HG03066 (cell line): ENCODE measurements around the gene PSME2.
"Not testable (repeated sequence)": the region's sequence is repeated elsewhere in the genome, so short reads cannot be mapped to it uniquely, and the experiment has no call there.

Experiments
- ATAC-seq: cut with Tn5 transposase; IDR thresholded peaks from one replicate; pipeline ENCODE4 v1.9.1; 2021; ENCODE audit warnings: low read depth; ENCODE audit not compliant: unreplicated experiment

The PSME2 gene

DNA sequence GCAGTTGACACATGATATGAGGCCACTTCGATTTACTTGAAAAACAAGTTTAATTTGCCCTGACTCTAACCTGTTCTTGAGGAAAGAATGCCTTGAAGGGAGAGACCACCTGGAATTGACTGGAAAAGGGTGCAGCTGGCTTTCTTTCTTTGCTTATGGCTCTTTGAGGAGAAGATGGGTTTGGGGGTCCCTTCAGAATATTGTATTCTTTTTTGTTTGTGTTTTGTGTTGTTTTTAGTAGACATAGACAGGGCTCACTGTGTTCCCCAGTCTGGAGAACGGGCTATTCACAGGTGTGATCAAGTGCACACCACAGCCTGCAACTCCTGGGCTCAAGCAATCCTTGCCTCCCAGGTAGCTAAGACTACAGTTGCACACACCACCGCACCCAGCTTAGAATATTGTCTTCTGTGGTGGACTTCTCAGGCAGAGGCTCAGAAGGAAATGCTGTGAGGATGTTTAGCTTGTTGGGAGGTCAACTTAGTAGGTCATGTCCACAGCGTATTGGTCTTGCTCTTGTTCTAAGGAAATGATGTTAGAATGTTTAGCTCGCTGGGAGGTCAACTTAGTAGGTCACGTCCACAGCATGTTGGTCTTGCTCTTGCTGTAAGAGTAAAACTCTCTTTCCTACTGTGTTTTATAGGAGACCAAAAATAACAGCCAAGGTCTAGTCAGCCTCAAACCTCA lies 30.1 kb downstream of the PSME2 start:
- no peak for ATAC-seq

DNA sequence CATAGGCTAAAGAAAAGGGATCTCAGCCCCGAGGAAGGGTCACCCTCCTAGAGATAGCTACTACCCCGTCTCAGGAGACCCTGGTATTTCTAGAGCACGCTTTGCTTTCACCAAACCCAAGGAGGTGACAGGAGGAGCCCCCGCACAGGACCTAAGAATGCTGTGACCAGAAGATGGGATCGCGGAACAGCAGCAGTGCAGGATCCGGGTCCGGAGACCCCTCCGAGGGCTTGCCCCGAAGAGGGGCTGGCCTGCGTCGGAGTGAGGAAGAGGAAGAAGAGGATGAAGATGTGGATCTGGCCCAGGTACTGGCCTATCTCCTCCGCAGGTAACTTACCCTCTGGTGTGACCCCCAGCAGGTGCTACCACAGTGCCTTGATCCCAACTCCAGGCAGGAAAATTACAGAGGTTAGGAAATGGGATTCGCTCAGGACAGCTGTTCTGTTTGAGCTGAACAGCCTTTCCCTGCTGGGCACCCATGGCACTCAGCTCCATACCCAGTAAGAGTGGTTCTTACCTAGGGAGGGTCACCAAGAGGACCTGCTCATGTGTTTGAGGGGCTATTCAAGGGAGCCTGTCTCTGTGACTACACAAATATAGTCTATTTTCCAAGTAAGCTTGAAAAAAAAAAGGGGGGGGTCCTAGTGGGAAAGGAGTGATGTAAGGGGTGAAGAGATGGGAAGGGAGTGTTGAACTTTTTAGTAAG lies 30.8 kb downstream of the PSME2 start:
- no peak for ATAC-seq

DNA sequence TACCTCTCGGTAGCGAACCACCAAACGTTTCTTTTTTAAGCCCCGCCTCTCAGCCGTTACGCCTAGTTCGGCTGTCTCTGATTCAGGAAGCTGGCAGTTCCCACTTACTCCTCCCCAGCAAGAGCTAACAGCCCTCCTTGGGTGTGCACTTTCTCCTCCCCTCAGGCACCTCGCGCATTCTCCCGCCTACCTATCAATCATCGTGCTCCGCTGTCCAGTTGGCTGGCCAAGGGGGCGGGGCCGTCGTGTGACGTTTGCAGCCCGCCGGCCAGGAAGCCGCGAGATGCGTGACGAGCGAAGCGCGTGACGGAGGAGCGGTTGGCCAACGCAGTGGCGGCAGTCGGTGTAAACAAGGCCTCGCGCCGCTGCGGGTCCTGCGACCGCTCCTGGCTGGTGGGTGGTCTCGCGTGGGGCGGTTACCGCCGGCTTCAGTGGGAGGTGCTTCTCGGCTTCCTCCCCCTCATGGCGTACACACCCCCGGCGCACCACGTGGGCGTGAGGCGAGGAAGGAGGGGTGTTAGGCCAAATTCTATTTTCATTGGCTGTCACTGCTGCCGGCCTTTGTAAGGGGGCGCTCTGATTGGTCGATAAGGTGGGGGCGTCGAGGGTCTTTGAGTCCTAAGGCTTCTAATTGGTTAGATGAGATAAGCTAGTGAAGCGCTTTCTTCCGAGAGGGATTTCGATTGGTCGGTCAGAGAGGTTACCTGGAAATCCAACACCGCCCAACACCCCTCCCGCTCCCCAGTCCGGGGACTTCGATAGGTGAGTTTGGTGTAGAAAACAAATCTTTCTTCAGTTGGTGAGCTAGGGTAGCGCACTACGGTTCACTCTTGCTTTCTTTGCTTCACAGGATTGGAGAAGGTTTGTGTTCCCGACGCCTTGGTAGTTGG lies 31.6 kb downstream of the PSME2 start, which contains the start of the genes DCAF11 and NRL:
Gene DCAF11, plus strand, starts transcription at position 246 of the 890 bp plus-strand sequence. CDS start 818 bp downstream, outside the sequence.
Gene NRL, minus strand, starts transcription at position 418 of the 890 bp plus-strand sequence. CDS start 32,101 bp downstream, outside the sequence.
- peak; percentile 87 for ATAC-seq

DNA sequence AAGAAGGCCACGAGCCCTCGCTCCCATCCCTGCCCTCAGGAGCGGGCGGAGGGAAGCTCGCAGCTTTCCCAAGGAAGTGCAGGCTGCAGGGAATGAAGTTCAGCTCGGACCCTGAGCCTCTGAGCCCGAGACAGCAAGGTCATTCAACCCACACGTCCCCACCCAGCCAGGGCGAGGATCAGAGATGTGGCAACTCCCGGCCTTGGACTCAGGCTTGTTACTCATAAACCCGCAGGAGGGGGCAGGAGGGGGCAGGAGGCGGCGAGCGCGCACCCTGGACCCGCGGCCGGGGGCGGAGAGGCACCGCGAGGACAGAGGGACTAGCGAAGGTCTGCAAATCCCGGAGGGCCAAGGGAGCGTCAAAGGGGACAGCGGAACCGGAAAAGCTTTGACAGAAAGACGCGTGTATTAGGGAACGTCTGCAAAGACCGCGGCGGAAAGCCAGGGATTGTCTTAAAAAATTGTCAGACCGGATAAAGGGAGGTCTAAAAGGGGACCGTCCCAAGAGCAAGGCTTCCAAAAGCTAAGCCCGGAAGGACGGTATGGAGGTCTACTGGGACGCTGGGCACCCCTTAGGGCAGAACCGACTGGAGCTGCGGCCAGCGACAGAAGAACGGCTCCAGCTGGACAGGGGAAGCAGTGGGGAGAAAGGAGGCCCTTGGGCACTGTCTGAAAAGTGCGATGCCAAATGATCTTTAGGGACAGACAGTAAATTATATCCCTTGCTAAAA lies 32.4 kb downstream of the PSME2 start:
- ATAC-seq: peak; percentile 34

DNA sequence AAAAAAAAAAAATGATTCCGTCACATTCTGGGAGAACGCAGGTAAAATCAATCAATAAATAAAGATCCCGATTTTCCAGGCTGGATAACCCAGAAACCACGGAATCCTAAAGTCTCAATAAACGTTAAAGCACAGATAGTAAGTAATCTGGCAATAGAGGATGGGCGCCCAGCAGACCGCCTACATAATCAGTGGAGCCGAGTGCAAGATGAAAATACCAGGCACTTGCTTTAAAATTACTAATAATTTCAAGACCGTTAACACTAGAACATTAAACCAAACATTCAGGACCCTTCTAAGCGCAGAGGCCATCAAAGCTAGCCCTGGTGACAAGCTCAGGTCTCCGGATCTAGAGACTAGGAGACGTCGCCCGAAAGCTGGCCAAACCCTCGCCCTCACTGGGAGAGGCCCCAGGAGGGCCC lies 33.0 kb downstream of the PSME2 start:
- ATAC-seq: no peak

DNA sequence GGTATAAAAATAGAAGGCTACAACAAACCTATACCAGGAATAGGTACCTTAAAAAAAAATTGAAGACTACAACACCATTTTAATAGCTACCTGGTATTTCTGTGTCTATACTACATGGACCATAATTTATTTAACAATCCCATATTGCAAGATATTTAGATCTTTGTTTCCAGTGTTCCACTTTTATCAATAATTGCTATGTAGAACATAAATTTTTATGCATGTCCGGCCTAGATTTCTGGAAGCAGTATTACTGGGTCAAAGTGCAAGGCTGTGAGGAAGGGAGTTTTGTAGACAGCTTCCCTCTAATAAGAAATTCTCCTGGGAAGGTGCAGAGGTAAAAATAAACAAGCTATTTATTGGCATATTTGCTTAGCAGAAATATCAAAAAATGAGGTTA lies 35.9 kb downstream of the PSME2 start:
- no peak for ATAC-seq

DNA sequence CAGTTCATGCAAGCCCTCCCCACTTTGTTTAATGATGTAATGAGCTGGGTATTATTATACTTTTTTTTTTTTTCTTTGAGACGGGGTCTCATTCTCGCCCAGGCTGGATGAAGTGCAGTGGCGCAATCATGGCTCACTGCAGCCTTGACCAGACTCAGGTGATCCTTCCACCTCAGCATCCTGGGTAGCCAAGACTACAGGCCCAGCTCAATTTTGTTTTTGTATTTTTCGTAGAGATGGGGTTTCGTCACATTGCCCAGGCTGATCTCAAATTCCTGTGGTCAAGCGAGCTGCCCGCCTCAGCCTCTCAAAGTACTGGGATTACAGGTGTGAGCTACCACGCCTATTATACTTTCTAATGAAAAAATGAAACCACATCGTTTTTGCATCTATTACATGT lies 36.4 kb downstream of the PSME2 start:
- ATAC-seq: no peak

DNA sequence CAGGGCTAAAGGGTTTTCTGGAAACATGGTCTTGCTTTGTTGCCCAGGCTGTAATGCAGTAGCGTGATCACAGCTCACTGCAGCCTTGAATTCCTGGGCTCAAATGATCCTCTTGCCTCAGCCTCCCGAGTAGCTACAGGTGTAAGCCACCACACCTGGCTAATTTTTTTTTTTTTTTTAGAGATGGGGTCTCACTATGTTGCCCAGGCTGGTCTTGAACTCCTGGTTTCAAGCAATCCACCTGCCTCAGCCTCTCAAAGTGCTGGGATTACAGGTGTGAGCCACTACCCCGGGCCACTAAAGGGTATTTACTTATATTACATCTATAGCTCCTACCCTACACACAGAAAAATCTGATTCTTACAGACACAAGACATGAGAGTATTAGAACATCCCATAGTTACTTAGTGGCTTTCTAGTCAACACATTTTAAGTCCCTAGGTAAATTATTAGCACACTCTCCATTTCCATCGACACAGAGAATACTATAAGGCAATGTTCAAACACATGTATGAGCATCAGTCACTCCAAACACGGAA lies 38.0 kb downstream of the PSME2 start:
- ATAC-seq: no peak

DNA sequence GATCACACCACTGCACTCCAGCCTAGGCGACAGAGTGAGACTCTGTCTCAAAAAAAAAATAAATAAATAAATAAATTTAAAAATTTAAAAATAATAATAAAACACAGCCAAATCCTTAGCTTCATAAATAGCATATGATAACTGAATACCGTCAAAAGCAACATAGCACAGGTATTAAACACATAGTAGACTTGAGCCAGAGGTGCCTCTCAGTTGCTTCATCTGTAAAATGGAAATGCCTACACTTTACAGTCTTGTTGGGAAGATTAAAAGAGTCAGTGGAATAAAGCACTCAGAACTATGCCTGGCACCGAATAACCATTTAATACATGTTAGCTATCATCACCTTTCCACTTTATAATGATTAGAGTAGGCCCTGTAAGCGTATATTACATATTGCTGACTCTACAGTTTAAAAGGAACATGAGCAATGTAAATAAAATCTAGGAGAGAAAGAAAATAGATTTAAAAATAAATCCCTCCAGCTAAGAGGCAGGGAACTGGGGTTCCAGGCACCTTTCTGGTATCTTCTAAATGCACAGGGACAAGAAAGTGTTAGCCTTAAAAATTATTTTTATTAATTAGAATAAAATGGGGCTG lies 39.6 kb downstream of the PSME2 start:
- no peak for ATAC-seq

DNA sequence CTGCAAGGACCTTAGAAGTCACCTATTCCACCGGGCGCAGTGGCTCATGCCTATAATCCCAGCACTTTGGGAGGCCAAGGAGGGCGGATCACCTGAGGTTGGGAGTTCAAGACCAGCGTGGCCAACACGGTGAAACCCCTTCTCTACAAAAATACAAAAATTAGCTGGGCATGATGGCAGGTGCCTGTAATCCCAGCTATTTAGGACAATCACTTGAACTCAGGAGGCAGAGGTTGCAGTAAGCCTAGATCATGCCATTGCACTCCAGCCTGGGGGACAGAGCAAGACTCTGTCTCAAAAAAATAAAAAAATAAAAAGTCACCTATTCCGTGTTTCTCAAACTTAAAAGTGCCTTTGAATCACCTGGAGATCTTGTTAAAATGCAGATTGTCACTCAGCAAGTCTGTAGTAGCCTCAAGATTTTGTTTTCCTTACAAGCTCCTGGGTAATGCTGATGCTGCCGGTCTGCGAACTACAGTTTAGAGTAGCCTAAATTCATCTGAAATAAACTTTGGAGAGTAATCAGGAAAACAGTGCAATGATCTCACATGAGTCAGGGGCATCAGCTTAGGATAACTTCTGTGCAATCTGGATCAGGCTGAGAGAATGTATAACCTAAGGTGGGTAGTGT lies 40.7 kb downstream of the PSME2 start:
- not testable (repeated sequence) for ATAC-seq

DNA sequence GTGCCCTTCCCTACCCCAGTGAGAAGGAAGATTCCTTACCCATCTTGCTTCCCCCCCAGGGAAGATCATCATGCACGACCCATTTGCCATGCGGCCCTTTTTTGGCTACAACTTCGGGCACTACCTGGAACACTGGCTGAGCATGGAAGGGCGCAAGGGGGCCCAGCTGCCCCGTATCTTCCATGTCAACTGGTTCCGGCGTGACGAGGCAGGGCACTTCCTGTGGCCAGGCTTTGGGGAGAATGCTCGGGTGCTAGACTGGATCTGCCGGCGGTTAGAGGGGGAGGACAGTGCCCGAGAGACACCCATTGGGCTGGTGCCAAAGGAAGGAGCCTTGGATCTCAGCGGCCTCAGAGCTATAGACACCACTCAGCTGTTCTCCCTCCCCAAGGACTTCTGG lies 43.0 kb downstream of the PSME2 start:
- ATAC-seq: no peak

DNA sequence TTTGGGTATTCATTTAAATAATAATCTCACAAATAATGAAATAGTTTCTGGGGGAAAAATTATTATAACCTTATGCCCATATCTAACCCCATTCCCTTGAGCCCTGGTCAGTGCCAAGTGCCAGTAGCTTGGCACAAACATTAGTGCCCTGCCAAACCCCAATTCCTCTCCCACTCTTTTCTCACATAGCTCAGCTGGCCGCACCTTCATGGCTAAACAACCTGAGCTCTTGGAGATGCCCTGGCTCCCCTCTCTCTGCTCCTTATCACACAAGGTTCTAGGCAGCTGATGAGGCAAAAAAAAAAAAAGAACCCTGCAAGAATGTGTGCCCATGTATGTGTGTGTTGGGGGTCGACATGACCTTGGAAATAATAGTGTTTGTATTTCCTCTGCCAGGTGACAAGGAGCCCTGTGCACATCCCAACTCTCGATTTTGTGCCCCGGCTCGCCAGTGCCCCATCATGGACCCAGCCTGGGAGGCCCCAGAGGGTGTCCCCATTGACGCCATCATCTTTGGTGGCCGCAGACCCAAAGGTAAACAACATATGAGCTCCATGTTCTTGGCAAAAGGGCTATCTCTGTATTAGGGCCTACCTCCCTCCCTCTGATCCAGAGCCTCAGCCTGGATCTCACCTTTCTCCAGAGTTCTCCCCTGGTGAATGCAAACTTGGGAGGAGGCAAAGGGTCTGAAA lies 43.9 kb downstream of the PSME2 start:
- no peak for ATAC-seq

DNA sequence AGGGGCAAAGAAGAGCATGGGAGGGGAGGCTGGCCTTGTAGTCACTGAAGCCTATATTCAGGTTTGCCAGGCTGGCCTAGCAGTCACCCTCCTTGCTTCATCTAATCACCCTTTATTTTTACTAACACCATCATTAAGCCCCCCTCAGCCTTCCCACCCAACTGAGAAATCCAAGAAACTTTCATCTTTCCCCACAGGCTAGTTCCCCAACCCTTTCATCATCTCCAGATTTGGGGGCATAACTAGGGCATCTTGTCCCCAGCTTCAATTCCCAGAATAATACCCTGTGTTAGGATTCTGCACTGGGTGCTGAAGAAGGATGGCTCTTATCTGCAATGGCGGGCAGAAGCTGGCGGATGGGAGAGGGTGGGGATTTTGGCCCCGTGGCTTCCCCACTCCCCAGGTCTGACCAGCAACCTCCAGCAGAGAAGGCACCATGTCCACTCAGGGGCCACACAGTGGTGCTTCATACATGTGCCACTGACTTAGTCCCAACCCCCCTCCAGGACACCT lies 45.4 kb downstream of the PSME2 start:
- no peak for ATAC-seq

DNA sequence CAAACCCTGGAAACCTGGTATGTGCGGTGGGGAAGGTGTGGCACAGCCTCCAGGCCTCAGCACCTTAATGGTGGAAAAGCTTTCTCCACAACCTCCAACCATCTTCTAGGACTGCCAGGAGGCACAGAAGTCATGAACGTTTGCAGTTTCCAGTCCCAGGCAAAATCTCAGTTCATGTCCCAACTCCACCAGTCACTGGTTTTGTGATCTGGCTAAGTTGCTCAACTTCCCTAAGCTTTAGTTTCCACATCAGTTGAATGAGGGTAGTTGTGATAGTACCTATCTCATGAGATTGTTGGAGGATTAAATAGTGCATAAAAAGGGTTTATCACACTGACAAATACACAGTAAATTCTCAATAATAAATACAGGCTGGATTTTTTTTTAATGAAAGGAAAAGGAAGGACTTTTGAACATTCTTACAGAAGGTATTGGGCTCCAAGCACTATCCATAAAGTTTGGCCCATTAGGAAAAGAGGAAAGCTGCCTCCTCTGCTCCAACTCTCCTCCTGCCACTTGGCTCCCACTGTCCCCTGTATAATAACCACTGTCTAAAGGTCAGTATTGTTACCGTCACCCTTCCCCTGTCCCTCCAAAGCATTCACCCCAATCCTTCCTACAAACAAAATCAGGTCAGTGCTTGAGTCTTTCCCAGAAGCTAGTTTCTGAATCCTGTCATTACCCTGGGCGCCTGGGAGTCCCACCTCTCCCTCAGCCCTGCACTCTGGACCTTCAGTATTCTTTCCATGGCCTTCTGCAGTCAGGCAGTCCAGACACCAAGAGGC lies 46.0 kb downstream of the PSME2 start:
- no peak for ATAC-seq

DNA sequence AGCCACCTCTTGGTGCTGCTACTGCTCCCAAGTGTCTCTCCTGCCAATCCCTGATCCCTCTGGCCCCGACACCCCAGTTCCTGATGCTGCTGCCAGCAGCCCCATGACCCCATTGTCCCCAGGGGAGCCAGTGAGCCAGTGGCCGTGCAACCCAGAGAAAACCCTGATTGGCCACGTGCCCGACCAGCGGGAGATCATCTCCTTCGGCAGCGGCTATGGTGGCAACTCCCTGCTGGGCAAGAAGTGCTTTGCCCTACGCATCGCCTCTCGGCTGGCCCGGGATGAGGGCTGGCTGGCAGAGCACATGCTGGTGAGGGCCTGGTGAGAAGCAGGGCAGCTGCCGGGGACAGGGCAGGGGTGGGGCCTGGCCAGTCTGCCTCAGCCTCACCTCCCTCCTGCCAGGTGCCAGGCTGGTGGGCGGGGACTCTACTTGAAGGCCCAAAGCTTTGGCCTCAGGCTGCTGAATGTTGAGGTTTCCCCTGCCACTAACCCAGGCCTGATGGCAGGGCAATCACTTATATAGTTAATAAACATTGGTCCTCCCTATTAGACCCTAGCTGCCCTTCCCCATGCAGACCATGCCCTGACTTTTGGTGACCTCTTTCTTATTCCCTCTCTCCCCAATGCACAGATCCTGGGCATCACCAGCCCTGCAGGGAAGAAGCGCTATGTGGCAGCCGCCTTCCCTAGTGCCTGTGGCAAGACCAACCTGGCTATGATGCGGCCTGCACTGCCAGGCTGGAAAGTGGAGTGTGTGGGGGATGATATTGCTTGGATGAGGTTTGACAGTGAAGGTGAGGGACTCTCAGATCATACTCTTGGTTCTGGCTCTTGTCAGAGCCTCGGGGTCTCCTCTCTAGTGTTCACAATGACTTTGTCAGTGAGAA lies 47.2 kb downstream of the PSME2 start:
- ATAC-seq: no peak

DNA sequence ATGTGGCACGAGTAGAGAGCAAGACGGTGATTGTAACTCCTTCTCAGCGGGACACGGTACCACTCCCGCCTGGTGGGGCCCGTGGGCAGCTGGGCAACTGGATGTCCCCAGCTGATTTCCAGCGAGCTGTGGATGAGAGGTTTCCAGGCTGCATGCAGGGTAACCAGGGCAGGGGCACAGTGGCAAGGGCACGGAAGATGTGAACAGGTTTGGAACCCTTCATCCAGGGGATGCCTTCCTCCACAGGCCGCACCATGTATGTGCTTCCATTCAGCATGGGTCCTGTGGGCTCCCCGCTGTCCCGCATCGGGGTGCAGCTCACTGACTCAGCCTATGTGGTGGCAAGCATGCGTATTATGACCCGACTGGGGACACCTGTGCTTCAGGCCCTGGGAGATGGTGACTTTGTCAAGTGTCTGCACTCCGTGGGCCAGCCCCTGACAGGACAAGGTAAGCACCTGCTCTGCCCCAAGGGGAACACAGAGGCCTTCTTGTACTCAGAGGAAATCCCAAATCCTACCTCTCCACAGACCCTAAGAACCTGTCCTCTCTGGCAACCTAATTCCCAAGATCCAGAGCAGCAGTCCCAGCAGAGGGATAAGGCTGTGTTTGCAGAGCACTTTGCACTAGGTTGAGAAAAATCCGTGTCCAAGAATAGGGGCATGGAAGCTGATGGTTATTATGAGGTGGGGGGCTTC lies 48.0 kb downstream of the PSME2 start:
- no peak for ATAC-seq
